ENCODE results near the gene OR2L5. TPM values are rescaled to one million over a fixed set of nuclear protein-coding genes. Genes with fewer than 3 reads are reported as not detected.

Gene OR2L5
- polyA plus RNA-seq, 1 donor from 2014 or later = not detected

DNA sequence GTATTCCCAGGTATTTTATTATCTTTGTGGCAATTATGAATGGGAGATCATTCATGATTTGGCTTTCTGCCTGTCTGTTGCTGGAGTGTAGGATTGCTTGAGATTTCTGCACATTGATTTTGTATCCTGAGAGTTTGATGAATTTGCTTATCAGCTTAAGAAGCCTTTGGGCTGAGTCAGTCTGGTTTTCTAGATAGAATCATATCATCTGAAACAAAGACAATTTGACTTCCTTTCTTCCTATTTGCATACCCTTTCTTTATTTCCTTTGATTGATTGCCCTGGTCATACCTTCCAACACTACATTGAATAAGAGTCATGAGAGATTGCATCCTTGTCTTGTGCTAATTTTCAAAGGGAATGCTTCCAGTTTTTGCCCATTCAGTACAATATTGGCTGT is 41.2 kb downstream of the OR2L5 start:
- no peaks in the 10 kb centered on the region for H4K20me1 ChIP-seq (ENCODE audit: insufficient read depth)
- H3K27me3 ChIP-seq (ENCODE audit: insufficient read depth, low read depth, low read length) = no peaks in the 10 kb centered on the region
- H3K36me3 ChIP-seq (ENCODE audit: insufficient read depth, low read length) = no peaks in the 10 kb centered on the region
- no peaks in the 10 kb centered on the region for H3F3A ChIP-seq (ENCODE audit: insufficient read depth, low read length, poor library complexity, severe bottlenecking)
- no peak overlapping the region for H3K9ac ChIP-seq (ENCODE audit: low read length)
- H3K9me3 ChIP-seq (ENCODE audit: low read length) = no peaks in the 10 kb centered on the region
- H3K4me2 ChIP-seq (ENCODE audit: low read length) = no peak overlapping the region
- no peak overlapping the region for H2AFZ ChIP-seq (ENCODE audit: low read depth, low read length)
- no peak overlapping the region for H3K27ac ChIP-seq (ENCODE audit: low read length)
- H3K79me2 ChIP-seq (replicated peaks; ENCODE audit: insufficient read depth, low read length) = no peaks in the 10 kb centered on the region
- TF ChIP-seq RAD21 (conservative IDR thresholded peaks at IDR 0.05) = no peak
- TF ChIP-seq TAF1 (IDR thresholded peaks at IDR 0.05; ENCODE audit: low read depth) = no peak
- no peak for TF ChIP-seq EZH2 (IDR thresholded peaks at IDR 0.05; ENCODE audit: borderline replicate concordance, insufficient read depth, low read length, poor library complexity, severe bottlenecking)
- no peak for TF ChIP-seq MXI1 (conservative IDR thresholded peaks at IDR 0.05; ENCODE audit: poor library complexity, severe bottlenecking)
- no peaks in the 10 kb centered on the region for H3K9me2 ChIP-seq (ENCODE audit: insufficient read depth, low read length)
- no peak overlapping the region for H3K4me3 ChIP-seq (ENCODE audit: low read length)

- no peak overlapping the region for H3K4me3 ChIP-seq (ENCODE audit: low read length)
- H3K36me3 ChIP-seq (ENCODE audit: insufficient read depth, low read length) = no peaks in the 10 kb centered on the region
- H3K9ac ChIP-seq (ENCODE audit: low read length) = no peak overlapping the region
- H3K27me3 ChIP-seq (ENCODE audit: insufficient read depth, low read depth, low read length) = no peaks in the 10 kb centered on the region
- H3K79me2 ChIP-seq (replicated peaks; ENCODE audit: insufficient read depth, low read length) = no peaks in the 10 kb centered on the region
- H3F3A ChIP-seq (ENCODE audit: insufficient read depth, low read length, poor library complexity, severe bottlenecking) = no peaks in the 10 kb centered on the region
- no peaks in the 10 kb centered on the region for H3K9me3 ChIP-seq (ENCODE audit: low read length)
- no peak overlapping the region for H3K4me2 ChIP-seq (ENCODE audit: low read length)
- H4K20me1 ChIP-seq (ENCODE audit: insufficient read depth) = no peaks in the 10 kb centered on the region
- TF ChIP-seq SMC3 (conservative IDR thresholded peaks at IDR 0.05; ENCODE audit: poor library complexity) = no peak
- TF ChIP-seq, protein P1, sequence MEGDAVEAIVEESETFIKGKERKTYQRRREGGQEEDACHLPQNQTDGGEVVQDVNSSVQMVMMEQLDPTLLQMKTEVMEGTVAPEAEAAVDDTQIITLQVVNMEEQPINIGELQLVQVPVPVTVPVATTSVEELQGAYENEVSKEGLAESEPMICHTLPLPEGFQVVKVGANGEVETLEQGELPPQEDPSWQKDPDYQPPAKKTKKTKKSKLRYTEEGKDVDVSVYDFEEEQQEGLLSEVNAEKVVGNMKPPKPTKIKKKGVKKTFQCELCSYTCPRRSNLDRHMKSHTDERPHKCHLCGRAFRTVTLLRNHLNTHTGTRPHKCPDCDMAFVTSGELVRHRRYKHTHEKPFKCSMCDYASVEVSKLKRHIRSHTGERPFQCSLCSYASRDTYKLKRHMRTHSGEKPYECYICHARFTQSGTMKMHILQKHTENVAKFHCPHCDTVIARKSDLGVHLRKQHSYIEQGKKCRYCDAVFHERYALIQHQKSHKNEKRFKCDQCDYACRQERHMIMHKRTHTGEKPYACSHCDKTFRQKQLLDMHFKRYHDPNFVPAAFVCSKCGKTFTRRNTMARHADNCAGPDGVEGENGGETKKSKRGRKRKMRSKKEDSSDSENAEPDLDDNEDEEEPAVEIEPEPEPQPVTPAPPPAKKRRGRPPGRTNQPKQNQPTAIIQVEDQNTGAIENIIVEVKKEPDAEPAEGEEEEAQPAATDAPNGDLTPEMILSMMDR (IDR thresholded peaks at IDR 0.05; ENCODE audit: poor library complexity, severe bottlenecking) = no peak
- TF ChIP-seq POLR2AphosphoS5 (IDR thresholded peaks at IDR 0.05) = no peak
- TF ChIP-seq, protein P2, sequence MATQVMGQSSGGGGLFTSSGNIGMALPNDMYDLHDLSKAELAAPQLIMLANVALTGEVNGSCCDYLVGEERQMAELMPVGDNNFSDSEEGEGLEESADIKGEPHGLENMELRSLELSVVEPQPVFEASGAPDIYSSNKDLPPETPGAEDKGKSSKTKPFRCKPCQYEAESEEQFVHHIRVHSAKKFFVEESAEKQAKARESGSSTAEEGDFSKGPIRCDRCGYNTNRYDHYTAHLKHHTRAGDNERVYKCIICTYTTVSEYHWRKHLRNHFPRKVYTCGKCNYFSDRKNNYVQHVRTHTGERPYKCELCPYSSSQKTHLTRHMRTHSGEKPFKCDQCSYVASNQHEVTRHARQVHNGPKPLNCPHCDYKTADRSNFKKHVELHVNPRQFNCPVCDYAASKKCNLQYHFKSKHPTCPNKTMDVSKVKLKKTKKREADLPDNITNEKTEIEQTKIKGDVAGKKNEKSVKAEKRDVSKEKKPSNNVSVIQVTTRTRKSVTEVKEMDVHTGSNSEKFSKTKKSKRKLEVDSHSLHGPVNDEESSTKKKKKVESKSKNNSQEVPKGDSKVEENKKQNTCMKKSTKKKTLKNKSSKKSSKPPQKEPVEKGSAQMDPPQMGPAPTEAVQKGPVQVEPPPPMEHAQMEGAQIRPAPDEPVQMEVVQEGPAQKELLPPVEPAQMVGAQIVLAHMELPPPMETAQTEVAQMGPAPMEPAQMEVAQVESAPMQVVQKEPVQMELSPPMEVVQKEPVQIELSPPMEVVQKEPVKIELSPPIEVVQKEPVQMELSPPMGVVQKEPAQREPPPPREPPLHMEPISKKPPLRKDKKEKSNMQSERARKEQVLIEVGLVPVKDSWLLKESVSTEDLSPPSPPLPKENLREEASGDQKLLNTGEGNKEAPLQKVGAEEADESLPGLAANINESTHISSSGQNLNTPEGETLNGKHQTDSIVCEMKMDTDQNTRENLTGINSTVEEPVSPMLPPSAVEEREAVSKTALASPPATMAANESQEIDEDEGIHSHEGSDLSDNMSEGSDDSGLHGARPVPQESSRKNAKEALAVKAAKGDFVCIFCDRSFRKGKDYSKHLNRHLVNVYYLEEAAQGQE (IDR thresholded peaks at IDR 0.05; ENCODE audit: borderline replicate concordance) = no peak
- TF ChIP-seq EZH2 (IDR thresholded peaks at IDR 0.05; ENCODE audit: borderline replicate concordance, insufficient read depth, low read length, poor library complexity, severe bottlenecking) = no peak
- no peak for TF ChIP-seq TAF1 (IDR thresholded peaks at IDR 0.05; ENCODE audit: low read depth)
- TF ChIP-seq RAD21 (conservative IDR thresholded peaks at IDR 0.05) = no peak
- TF ChIP-seq EP300 (conservative IDR thresholded peaks at IDR 0.05; ENCODE audit: poor library complexity, severe bottlenecking) = no peak
- TF ChIP-seq MXI1 (conservative IDR thresholded peaks at IDR 0.05; ENCODE audit: poor library complexity, severe bottlenecking) = no peak
- no peak overlapping the region for H2AFZ ChIP-seq (ENCODE audit: low read depth, low read length)
- H3K27ac ChIP-seq (ENCODE audit: low read length) = no peak overlapping the region
- no peaks in the 10 kb centered on the region for H3K9me2 ChIP-seq (ENCODE audit: insufficient read depth, low read length)
Measured at GRCh38 chr1:248055261-248055660, 41.8 kb downstream of the OR2L5 start.
